MCF 10A (cell line): ENCODE data around the gene PPP1R12A. TPM values are rescaled to one million over a fixed set of nuclear protein-coding genes. Genes with fewer than 3 reads are reported as not detected.

Source experiments
- BruUV-seq: library from RNA; stranded (reverse); fragments of 400-500 nt; replicated peaks from 2 replicates; lab custom pipeline; 2021; lab: Mats Ljungman, UMichigan
- CTCF ChIA-PET: fragments of 300-600 bp; sonication (Branson Sonifier 250); formaldehyde crosslinking; extraction: SDS; loops from one replicate; lab custom pipeline; 2021; ENCODE audit warnings: antibody characterized with exemption, inconsistent platforms; lab: Yijun Ruan, JAX
- POLR2A ChIA-PET: fragments of 300-600, 350-650 bp; sonication (Branson Sonifier 250); formaldehyde crosslinking; extraction: SDS; loops from one replicate; lab custom pipeline; 2020; ENCODE audit warnings: antibody characterized with exemption, inconsistent platforms; lab: Yijun Ruan, JAX
- DNase-seq: peaks from one replicate; pipeline ENCODE4 v3.0.0-alpha.2; 2018; ENCODE audit not compliant: unreplicated experiment
- H3K27ac Mint-ChIP-seq: one replicate; pipeline ENCODE4 v1.8.0; 2022; ENCODE audit warnings: mild to moderate bottlenecking, low read depth, mixed read lengths; ENCODE audit not compliant: unreplicated experiment
- H3K27me3 Mint-ChIP-seq: one replicate; pipeline ENCODE4 v1.8.0; 2022; ENCODE audit warnings: mixed read lengths; ENCODE audit not compliant: insufficient read depth, unreplicated experiment
- H3K36me3 Mint-ChIP-seq: one replicate; pipeline ENCODE4 v1.8.0; 2022; ENCODE audit warnings: mild to moderate bottlenecking, moderate library complexity, mixed read lengths; ENCODE audit not compliant: insufficient read depth, unreplicated experiment
- H3K4me1 Mint-ChIP-seq: one replicate; pipeline ENCODE4 v1.8.0; 2022; ENCODE audit warnings: mixed read lengths; ENCODE audit not compliant: insufficient read depth, unreplicated experiment
- H3K4me3 Mint-ChIP-seq: one replicate; pipeline ENCODE4 v1.8.0; 2022; ENCODE audit warnings: mild to moderate bottlenecking, moderate library complexity, mixed read lengths; ENCODE audit not compliant: unreplicated experiment
- H3K9me3 Mint-ChIP-seq: one replicate; pipeline ENCODE4 v1.8.0; 2022; ENCODE audit warnings: mixed read lengths; ENCODE audit not compliant: unreplicated experiment
- intact Hi-C: fragments of 100-400 bp; cut with micrococcal nuclease; formaldehyde crosslinking; loops from 2 replicates; pipeline ENCODE4 v1.14.1; 2022
- total RNA-seq: library from RNA; stranded (reverse); gene quantifications from 2 replicates; pipeline ENCODE4 v1.2.3, GENCODE V29; 2022
- TF ChIP-seq, protein P1 (sequence below): fragments of 200-600 bp; IDR thresholded peaks from one replicate; pipeline ENCODE4 v1.8.0; 2022; ENCODE audit warnings: antibody characterized with exemption, mild to moderate bottlenecking; ENCODE audit not compliant: unreplicated experiment

PPP1R12A gene
- total RNA-seq, 1 experiment from 2014 or later: 78.0 TPM

DNA sequence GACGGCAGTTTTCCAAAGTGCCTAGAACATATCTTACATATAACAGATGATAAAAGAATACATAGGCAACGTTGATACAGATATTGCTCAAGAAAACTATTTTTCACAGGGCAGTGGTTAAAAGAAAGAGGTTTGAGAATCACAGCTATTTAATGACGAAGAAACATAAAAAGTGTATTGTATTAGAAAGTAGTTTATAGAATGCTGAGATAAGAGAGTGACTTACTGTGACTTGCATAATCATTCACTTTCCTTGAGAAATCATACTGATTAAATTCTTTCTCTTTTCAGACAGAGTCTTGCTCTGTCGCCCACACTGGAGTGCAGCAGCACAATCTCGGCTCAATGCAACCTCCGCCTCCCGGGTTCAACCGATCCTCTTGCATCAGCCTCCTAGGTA is 57.7 kb downstream of the PPP1R12A start:
- no peaks in the 10 kb centered on the region for H3K36me3 Mint-ChIP-seq
- H3K9me3 Mint-ChIP-seq: no peaks in the 10 kb centered on the region
- H3K27ac Mint-ChIP-seq: no peak overlapping the region
- ChIA-PET CTCF (interaction anchor here (0.6 to 2.3 kb wide), 3 partner anchors 11 to 91 kb away, joined by 3 to 7 read pairs (median 3); no protein-coding TSS in a partner anchor), POLR2A (interaction anchor here (0.6 kb wide), 1 partner anchor 16 kb away, joined by 3 read pairs; no protein-coding TSS in a partner anchor)
- no TSS peak for BruUV-seq
- no peak for DNase-seq
- H3K27me3 Mint-ChIP-seq: no peaks in the 10 kb centered on the region
- TF ChIP-seq, protein P1, sequence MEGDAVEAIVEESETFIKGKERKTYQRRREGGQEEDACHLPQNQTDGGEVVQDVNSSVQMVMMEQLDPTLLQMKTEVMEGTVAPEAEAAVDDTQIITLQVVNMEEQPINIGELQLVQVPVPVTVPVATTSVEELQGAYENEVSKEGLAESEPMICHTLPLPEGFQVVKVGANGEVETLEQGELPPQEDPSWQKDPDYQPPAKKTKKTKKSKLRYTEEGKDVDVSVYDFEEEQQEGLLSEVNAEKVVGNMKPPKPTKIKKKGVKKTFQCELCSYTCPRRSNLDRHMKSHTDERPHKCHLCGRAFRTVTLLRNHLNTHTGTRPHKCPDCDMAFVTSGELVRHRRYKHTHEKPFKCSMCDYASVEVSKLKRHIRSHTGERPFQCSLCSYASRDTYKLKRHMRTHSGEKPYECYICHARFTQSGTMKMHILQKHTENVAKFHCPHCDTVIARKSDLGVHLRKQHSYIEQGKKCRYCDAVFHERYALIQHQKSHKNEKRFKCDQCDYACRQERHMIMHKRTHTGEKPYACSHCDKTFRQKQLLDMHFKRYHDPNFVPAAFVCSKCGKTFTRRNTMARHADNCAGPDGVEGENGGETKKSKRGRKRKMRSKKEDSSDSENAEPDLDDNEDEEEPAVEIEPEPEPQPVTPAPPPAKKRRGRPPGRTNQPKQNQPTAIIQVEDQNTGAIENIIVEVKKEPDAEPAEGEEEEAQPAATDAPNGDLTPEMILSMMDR: no peak
- intact Hi-C loops: no loop called here
- H3K4me3 Mint-ChIP-seq: no peak overlapping the region
- peaks cover 10% of the 10 kb centered on the region for H3K4me1 Mint-ChIP-seq

DNA sequence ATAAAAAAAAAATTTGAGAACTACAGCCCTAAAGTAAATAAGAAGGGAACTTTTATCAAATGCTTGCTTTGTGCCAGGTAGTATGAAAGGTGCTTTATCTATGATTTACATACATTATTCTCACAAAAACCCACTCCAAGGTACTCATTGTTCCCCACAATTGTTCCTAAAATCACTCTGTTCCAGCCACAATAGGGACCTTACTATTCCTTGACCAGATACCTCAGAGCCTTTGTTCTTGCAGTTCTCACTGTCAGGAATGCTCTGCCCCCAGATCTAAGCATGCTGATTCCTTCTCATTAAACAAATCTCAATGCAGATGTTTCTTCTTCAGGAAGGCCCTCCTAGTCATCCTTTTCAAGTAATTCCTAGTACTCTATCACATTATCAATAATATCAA is 60.2 kb downstream of the PPP1R12A start:
- H3K4me3 Mint-ChIP-seq: no peak overlapping the region
- no TSS peak for BruUV-seq
- no peaks in the 10 kb centered on the region for H3K9me3 Mint-ChIP-seq
- intact Hi-C loops: no loop called here
- TF ChIP-seq, protein P1: no peak
- H3K27ac Mint-ChIP-seq: no peak overlapping the region
- H3K27me3 Mint-ChIP-seq: no peaks in the 10 kb centered on the region
- no peaks in the 10 kb centered on the region for H3K4me1 Mint-ChIP-seq
- ChIA-PET CTCF (interaction anchor here (0.7 kb wide), 1 partner anchor 1600 kb away, joined by 4 read pairs; no protein-coding TSS in a partner anchor), POLR2A (no interaction called here)
- DNase-seq: no peak
- H3K36me3 Mint-ChIP-seq: peaks cover 6% of the 10 kb centered on the region

DNA sequence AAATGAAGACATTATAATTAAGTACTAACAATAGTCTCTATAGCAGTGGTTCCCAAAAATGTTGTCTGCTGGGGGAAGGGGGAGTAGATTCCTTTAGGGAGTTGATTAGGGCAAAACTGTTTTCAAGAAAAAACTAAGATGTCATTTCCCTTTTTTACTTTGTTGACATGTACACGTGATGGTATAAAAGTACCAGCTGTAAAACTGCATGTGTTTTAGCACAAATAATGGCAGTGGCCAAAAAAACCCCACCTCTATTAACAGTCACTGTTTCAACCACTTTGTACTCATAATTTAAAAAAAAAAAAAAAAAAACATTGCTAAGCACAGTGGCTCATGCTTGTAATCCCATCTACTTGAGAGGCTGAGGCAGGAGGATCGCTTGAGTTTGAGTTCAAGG is 61.7 kb downstream of the PPP1R12A start:
- H3K27me3 Mint-ChIP-seq: no peaks in the 10 kb centered on the region
- H3K4me1 Mint-ChIP-seq: no peaks in the 10 kb centered on the region
- ChIA-PET POLR2A (interaction anchor here (1.0 kb wide), 1 partner anchor 8 kb away, joined by 4 read pairs; no protein-coding TSS in a partner anchor), CTCF (no interaction called here)
- DNase-seq: no peak
- TF ChIP-seq, protein P1: no peak
- BruUV-seq: no TSS peak
- H3K36me3 Mint-ChIP-seq: peaks cover 12% of the 10 kb centered on the region
- no peaks in the 10 kb centered on the region for H3K9me3 Mint-ChIP-seq
- H3K27ac Mint-ChIP-seq: no peak overlapping the region
- intact Hi-C loops: no loop called here
- H3K4me3 Mint-ChIP-seq: no peak overlapping the region

DNA sequence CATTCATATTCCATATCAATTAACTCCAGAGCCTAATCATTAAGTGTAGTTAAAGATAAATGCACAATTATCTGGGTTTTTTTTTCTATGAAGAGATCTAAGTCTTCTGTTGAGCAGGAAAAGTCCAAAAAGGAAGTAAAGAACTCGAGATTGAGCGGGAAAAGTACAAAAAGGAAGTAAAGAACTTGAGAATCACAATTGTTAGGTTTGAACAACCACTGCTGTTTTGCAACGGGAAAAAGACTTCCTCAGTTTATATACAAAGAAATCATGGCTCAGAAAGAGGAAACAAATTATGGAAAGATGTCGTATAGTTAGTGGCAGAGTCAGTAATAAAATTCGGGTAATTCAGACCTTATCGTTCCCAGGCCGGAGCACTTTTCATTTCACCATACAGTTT is 63.3 kb downstream of the PPP1R12A start:
- peaks cover 16% of the 10 kb centered on the region for H3K36me3 Mint-ChIP-seq
- intact Hi-C loops: no loop called here
- no TSS peak for BruUV-seq
- H3K27me3 Mint-ChIP-seq: no peaks in the 10 kb centered on the region
- no peaks in the 10 kb centered on the region for H3K9me3 Mint-ChIP-seq
- no peaks in the 10 kb centered on the region for H3K4me1 Mint-ChIP-seq
- H3K27ac Mint-ChIP-seq: no peak overlapping the region
- POLR2A ChIA-PET: no interaction called here
- no peak overlapping the region for H3K4me3 Mint-ChIP-seq
- CTCF ChIA-PET: no interaction called here
- DNase-seq: no peak
- TF ChIP-seq, protein P1: no peak
